ENCODE data around the gene ZFYVE27.

ZFYVE27 gene

GRCh38 chr10:97781618-97782331 is 44.8 kb downstream of the ZFYVE27 start:
- H3K4me2 ChIP-seq (ENCODE audit: low read length): no peak overlapping the region
- no peaks in the 10 kb centered on the region for H3K4me1 ChIP-seq (ENCODE audit: low read length)
- H3K27ac ChIP-seq (ENCODE audit: low read length): no peak overlapping the region
- H3K9ac ChIP-seq (ENCODE audit: low read length): no peak overlapping the region
- H3K4me3 ChIP-seq (ENCODE audit: low read length): no peak overlapping the region
- H3K27me3 ChIP-seq (ENCODE audit: low read depth, low read length): no peaks in the 10 kb centered on the region
- no peaks in the 10 kb centered on the region for H3K9me3 ChIP-seq (ENCODE audit: insufficient read depth, low read length)
- H3K36me3 ChIP-seq (replicated peaks; ENCODE audit: low read depth, low read length): no peaks in the 10 kb centered on the region
- H2AFZ ChIP-seq (ENCODE audit: low read depth, low read length): no peak overlapping the region
- TF ChIP-seq EZH2phosphoT487 (IDR thresholded peaks at IDR 0.05; ENCODE audit: low read depth): no peak
- TF ChIP-seq, protein P1, sequence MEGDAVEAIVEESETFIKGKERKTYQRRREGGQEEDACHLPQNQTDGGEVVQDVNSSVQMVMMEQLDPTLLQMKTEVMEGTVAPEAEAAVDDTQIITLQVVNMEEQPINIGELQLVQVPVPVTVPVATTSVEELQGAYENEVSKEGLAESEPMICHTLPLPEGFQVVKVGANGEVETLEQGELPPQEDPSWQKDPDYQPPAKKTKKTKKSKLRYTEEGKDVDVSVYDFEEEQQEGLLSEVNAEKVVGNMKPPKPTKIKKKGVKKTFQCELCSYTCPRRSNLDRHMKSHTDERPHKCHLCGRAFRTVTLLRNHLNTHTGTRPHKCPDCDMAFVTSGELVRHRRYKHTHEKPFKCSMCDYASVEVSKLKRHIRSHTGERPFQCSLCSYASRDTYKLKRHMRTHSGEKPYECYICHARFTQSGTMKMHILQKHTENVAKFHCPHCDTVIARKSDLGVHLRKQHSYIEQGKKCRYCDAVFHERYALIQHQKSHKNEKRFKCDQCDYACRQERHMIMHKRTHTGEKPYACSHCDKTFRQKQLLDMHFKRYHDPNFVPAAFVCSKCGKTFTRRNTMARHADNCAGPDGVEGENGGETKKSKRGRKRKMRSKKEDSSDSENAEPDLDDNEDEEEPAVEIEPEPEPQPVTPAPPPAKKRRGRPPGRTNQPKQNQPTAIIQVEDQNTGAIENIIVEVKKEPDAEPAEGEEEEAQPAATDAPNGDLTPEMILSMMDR (IDR thresholded peaks at IDR 0.05; ENCODE audit: low read depth, low read length): no peak
- H3K79me2 ChIP-seq (ENCODE audit: low read length): no peaks in the 10 kb centered on the region
- no peaks in the 10 kb centered on the region for H4K20me1 ChIP-seq (ENCODE audit: insufficient read depth, low read length)

GRCh38 chr10:97782455-97783228 is 45.7 kb downstream of the ZFYVE27 start:
- Histone ChIP-seq H3K9ac (ENCODE audit: low read length) (no peak overlapping the region), H3K79me2 (ENCODE audit: low read length) (no peaks in the 10 kb centered on the region), H3K27me3 (ENCODE audit: low read depth, low read length) (no peaks in the 10 kb centered on the region), H4K20me1 (ENCODE audit: insufficient read depth, low read length) (no peaks in the 10 kb centered on the region), H3K4me2 (ENCODE audit: low read length) (no peak overlapping the region), H3K4me1 (ENCODE audit: low read length) (no peaks in the 10 kb centered on the region), H2AFZ (ENCODE audit: low read depth, low read length) (no peak overlapping the region), H3K4me3 (ENCODE audit: low read length) (no peak overlapping the region), H3K36me3 (replicated peaks; ENCODE audit: low read depth, low read length) (no peaks in the 10 kb centered on the region), H3K27ac (ENCODE audit: low read length) (no peak overlapping the region), H3K9me3 (ENCODE audit: insufficient read depth, low read length) (no peaks in the 10 kb centered on the region)
- TF ChIP-seq EZH2phosphoT487 (IDR thresholded peaks at IDR 0.05; ENCODE audit: low read depth): no peak
- TF ChIP-seq, protein P1 (IDR thresholded peaks at IDR 0.05; ENCODE audit: low read depth, low read length): no peak

DNA sequence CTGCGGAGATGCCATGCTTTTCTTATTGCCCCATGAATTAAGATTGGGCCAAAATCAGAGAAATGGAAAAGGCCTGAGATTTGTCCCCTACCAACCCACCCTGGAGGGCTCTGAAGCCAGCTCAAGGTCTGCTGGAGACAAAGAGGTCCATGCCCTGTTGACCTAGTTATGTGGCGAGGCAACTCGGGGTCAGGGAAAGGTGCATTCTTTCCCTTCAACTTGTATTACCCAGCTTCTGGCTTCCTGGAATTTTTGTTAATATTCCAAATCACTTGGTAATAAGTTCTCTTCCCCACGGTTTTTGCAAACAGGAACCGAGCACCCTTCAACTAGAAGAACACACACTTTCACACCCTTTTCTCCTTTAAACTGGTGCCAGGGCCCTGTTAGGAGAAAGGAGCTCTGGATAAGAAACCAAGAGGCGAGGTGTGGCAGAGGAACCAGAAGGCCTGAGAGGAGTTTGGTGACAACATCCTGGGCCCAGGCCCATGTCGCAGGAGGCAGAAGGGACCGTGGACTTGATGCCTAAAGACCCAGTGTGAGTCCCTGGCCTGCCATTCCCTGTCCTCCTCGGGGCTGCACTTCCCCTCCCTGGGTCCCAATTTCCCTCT is 47.4 kb downstream of the ZFYVE27 start:
- H4K20me1 ChIP-seq (ENCODE audit: insufficient read depth, low read length): no peaks in the 10 kb centered on the region

More for the DNA sequence above, 47.4 kb downstream of the ZFYVE27 start:
- Histone ChIP-seq H3K27ac (ENCODE audit: low read length) (no peak overlapping the region), H3K36me3 (replicated peaks; ENCODE audit: low read depth, low read length) (no peaks in the 10 kb centered on the region), H3K9me3 (ENCODE audit: insufficient read depth, low read length) (no peaks in the 10 kb centered on the region), H3K27me3 (ENCODE audit: low read depth, low read length) (no peaks in the 10 kb centered on the region), H2AFZ (ENCODE audit: low read depth, low read length) (no peak overlapping the region), H3K79me2 (ENCODE audit: low read length) (no peaks in the 10 kb centered on the region), H3K4me3 (ENCODE audit: low read length) (no peak overlapping the region), H3K4me2 (ENCODE audit: low read length) (no peak overlapping the region), H3K9ac (ENCODE audit: low read length) (no peak overlapping the region), H3K4me1 (ENCODE audit: low read length) (no peaks in the 10 kb centered on the region)
- TF ChIP-seq, protein P1 (IDR thresholded peaks at IDR 0.05; ENCODE audit: low read depth, low read length): no peak
- TF ChIP-seq EZH2phosphoT487 (IDR thresholded peaks at IDR 0.05; ENCODE audit: low read depth): no peak
